H9 (cell line): ENCODE measurements around the gene ZNF570. TPM values are rescaled to one million over a fixed set of nuclear protein-coding genes. Genes with fewer than 3 reads are reported as not detected.
A peak's percentile ranks its signal among the peaks of the same experiment; 100 is the strongest.

ENCODE experiments used
- DNase-seq: peaks from one replicate; pipeline ENCODE4 v3.0.0-alpha.2; 2017
- H2AFZ ChIP-seq: one replicate; pipeline ENCODE4 v1.6.1; 2013; ENCODE audit warnings: mild to moderate bottlenecking, low read length, control low read depth, moderate library complexity
- H2AK5ac ChIP-seq: 2 replicates; pipeline ENCODE4 v1.6.1; 2013; ENCODE audit warnings: low read length, control low read depth, mixed read lengths; ENCODE audit not compliant: insufficient read length
- H2BK120ac ChIP-seq: one replicate; pipeline ENCODE4 v1.6.1; 2013; ENCODE audit warnings: low read depth, mild to moderate bottlenecking, low read length, control low read depth, inconsistent platforms; ENCODE audit not compliant: poor library complexity, severe bottlenecking
- H2BK12ac ChIP-seq: 2 replicates; pipeline ENCODE4 v1.6.1; 2013; ENCODE audit warnings: low read length, control low read depth, mixed read lengths, low read depth; ENCODE audit not compliant: insufficient read length
- H2BK15ac ChIP-seq: 2 replicates; pipeline ENCODE4 v1.6.1; 2013; ENCODE audit warnings: low read depth, low read length, control low read depth
- H2BK20ac ChIP-seq: one replicate; pipeline ENCODE4 v1.6.1; 2013; ENCODE audit warnings: low read depth, mild to moderate bottlenecking, low read length, control low read depth, inconsistent platforms; ENCODE audit not compliant: poor library complexity, severe bottlenecking
- H2BK5ac ChIP-seq: 2 replicates; pipeline ENCODE4 v1.6.1; 2013; ENCODE audit warnings: low read length, control low read depth, mixed read lengths; ENCODE audit not compliant: insufficient read length
- H3K14ac ChIP-seq: 2 replicates; pipeline ENCODE4 v1.6.1; 2013; ENCODE audit warnings: low read length, control low read depth; ENCODE audit not compliant: insufficient read depth
- H3K18ac ChIP-seq: 2 replicates; pipeline ENCODE4 v1.6.1; 2013; ENCODE audit warnings: low read depth, mild to moderate bottlenecking, mixed read lengths, low read length, control low read depth; ENCODE audit not compliant: insufficient read length
- H3K23ac ChIP-seq: 2 replicates; pipeline ENCODE4 v1.6.1; 2013; ENCODE audit warnings: low read length, control low read depth, mixed read lengths, low read depth; ENCODE audit not compliant: insufficient read length
- H3K23me2 ChIP-seq: 2 replicates; pipeline ENCODE4 v1.6.1; 2013; ENCODE audit warnings: low read depth, mild to moderate bottlenecking, mixed read lengths, low read length, control low read depth; ENCODE audit not compliant: insufficient read length, poor library complexity, severe bottlenecking
- H3K27ac ChIP-seq: 2 replicates; pipeline ENCODE4 v1.5.1; 2013; ENCODE audit warnings: low read length, control low read depth, mixed read lengths, low read depth; ENCODE audit not compliant: insufficient read length
- H3K27me3 ChIP-seq: 2 replicates; pipeline ENCODE4 v1.6.1; 2013; ENCODE audit warnings: low read length, control low read depth, inconsistent platforms; ENCODE audit not compliant: insufficient read depth
- H3K4ac ChIP-seq: 2 replicates; pipeline ENCODE4 v1.6.1; 2013; ENCODE audit warnings: low read depth, mild to moderate bottlenecking, control low read depth, inconsistent platforms, low read length, moderate library complexity
- H3K4me1 ChIP-seq: 2 replicates; pipeline ENCODE4 v1.6.1; 2013; ENCODE audit warnings: low read length, control low read depth, inconsistent platforms; ENCODE audit not compliant: insufficient read depth
- H3K4me2 ChIP-seq: 2 replicates; pipeline ENCODE4 v1.6.1; 2013; ENCODE audit warnings: low read length, control low read depth, mixed read lengths; ENCODE audit not compliant: insufficient read length, insufficient read depth
- H3K56ac ChIP-seq: 2 replicates; pipeline ENCODE4 v1.6.1; 2013; ENCODE audit warnings: low read depth, mild to moderate bottlenecking, mixed read lengths, low read length, control low read depth; ENCODE audit not compliant: insufficient read length
- H3K79me1 ChIP-seq: 2 replicates; pipeline ENCODE4 v1.6.1; 2013; ENCODE audit warnings: low read depth, mild to moderate bottlenecking, moderate library complexity, low read length, control low read depth, inconsistent platforms; ENCODE audit not compliant: insufficient read depth, poor library complexity, severe bottlenecking
- H3K79me2 ChIP-seq: 2 replicates; pipeline ENCODE4 v1.6.1; 2013; ENCODE audit warnings: low read length, control low read depth, inconsistent platforms; ENCODE audit not compliant: insufficient read depth
- H3K9ac ChIP-seq: 2 replicates; pipeline ENCODE4 v1.6.1; 2013; ENCODE audit warnings: low read length, control low read depth, mixed read lengths; ENCODE audit not compliant: insufficient read length; ENCODE audit errors: extremely low read depth
- H3K9me3 ChIP-seq: one replicate; pipeline ENCODE4 v1.6.1; 2013; ENCODE audit warnings: low read depth, low read length, inconsistent platforms; ENCODE audit not compliant: control insufficient read depth
- H3T11ph ChIP-seq: one replicate; pipeline ENCODE4 v1.6.1; 2013; ENCODE audit warnings: mild to moderate bottlenecking, low read length, control low read depth, inconsistent platforms
- H4K20me1 ChIP-seq: one replicate; pipeline ENCODE4 v1.6.1; 2013; ENCODE audit not compliant: control insufficient read depth, insufficient read length, insufficient read depth
- H4K5ac ChIP-seq: 2 replicates; pipeline ENCODE4 v1.6.1; 2013; ENCODE audit warnings: low read depth, mild to moderate bottlenecking, mixed read lengths, low read length, control low read depth; ENCODE audit not compliant: insufficient read length
- H4K8ac ChIP-seq: replicated peaks from 2 replicates; pipeline ENCODE4 v1.6.1; 2013; ENCODE audit warnings: low read length, control low read depth, mixed read lengths, low read depth; ENCODE audit not compliant: insufficient read length
- H4K91ac ChIP-seq: 2 replicates; pipeline ENCODE4 v1.6.1; 2013; ENCODE audit warnings: low read depth, mild to moderate bottlenecking, moderate library complexity, mixed read lengths, low read length, control low read depth; ENCODE audit not compliant: insufficient read length
- H3K27ac Mint-ChIP-seq, 3 experiments: 2 replicates in 2 of 3; 3 replicates in 1 of 3; pipeline ENCODE4 v1.8.0; 2020 to 2021; ENCODE audit warnings: mixed read lengths in 3 of 3, mild to moderate bottlenecking in 1 of 3, moderate library complexity in 1 of 3
- H3K27me3 Mint-ChIP-seq: 2 replicates; pipeline ENCODE4 v1.8.0; 2021; ENCODE audit warnings: low read depth, mild to moderate bottlenecking, moderate library complexity, mixed read lengths
- H3K36me3 Mint-ChIP-seq, 3 experiments: 2 replicates in 2 of 3; 3 replicates in 1 of 3; pipeline ENCODE4 v1.8.0; 2020 to 2021; ENCODE audit warnings: low read depth in 3 of 3, mixed read lengths in 3 of 3; ENCODE audit not compliant: insufficient read depth in 1 of 3
- H3K4me1 Mint-ChIP-seq, 2 experiments: 2 replicates each; pipeline ENCODE4 v1.8.0; 2020; ENCODE audit warnings: mixed read lengths in 2 of 2
- H3K4me3 Mint-ChIP-seq, 2 experiments: 2 replicates in 1 of 2; 3 replicates in 1 of 2; pipeline ENCODE4 v1.8.0; 2020 to 2021; ENCODE audit warnings: mild to moderate bottlenecking in 2 of 2, mixed read lengths in 2 of 2, moderate library complexity in 1 of 2
- H3K9me3 Mint-ChIP-seq, 2 experiments: 2 replicates in 1 of 2; 3 replicates in 1 of 2; pipeline ENCODE4 v1.8.0; 2020; ENCODE audit warnings: mild to moderate bottlenecking in 2 of 2, mixed read lengths in 2 of 2, moderate library complexity in 1 of 2
- WGBS: extraction: QIAGEN DNeasy Blood & Tissue Kit; methylation state at CpG from one replicate; pipeline ENCODE4 v1.1.7; 2013; ENCODE audit warnings: missing lambda C conversion rate, low lambda C conversion rate, mixed read lengths; ENCODE audit not compliant: insufficient read length; ENCODE audit errors: extremely low coverage; 5-methylcytosine and 5-hydroxymethylcytosine counted together
- total RNA-seq: library from RNA; stranded (reverse); gene quantifications from 2 replicates; pipeline ENCODE4 v1.2.1, GENCODE V29; 2021
- TF ChIP-seq, protein P1 (sequence below): fragments of 200-600 bp; sonication (generic); conservative IDR thresholded peaks from 3 replicates; pipeline ENCODE4 v1.8.0; 2021; ENCODE audit warnings: antibody characterized with exemption, mild to moderate bottlenecking

The ZNF570 gene
- total RNA-seq, 1 experiment from 2014 or later, result 5.9 TPM

DNA sequence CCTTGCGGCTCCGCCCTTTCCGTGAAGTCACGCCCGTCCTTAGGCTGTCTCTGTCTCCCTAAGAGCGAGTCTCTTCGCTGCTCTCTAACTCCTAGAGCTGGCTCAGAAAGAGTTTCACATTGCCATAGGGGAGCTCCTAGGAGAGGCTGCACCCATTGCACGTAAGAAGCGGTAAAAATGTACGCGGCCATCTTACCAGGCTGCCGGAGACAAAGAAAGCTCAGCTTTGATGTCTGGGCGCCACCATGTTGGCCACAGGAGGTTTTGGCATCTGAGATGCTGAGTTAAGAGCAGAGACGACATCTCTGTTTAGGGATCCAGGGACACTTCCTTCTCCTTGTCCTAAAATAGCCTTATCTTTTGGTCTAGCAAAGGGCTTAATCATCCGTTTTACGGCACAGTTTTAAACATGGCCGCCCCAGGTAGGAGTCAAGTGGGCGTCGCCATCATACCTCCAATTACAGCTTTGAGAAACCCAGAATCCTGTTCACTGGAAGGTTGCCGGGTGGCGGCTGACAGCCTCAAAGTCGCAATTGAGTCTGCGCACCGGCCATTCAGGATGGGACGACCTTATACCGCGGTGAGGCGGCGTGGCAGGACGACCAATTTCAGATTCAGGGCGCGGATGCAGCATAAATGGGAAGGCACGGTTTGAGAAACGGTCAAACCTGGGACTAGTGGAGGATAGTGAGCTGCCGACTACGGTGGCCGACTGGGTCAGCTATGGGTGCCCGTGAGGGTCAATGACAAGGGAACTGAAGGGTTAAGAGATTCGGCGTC, 37.4 kb downstream of the ZNF570 start, which contains the start of gene ZNF793:
Gene ZNF793, plus strand, starts transcription at position 553 of the 780 bp plus-strand sequence. CDS start 16,501 bp downstream, outside the sequence.
- Histone ChIP-seq H4K5ac (peak within 1 kb of the TSS; percentile 76), H3K27ac (peak within 1 kb of the TSS; percentile 73)
- TF ChIP-seq, protein P1, sequence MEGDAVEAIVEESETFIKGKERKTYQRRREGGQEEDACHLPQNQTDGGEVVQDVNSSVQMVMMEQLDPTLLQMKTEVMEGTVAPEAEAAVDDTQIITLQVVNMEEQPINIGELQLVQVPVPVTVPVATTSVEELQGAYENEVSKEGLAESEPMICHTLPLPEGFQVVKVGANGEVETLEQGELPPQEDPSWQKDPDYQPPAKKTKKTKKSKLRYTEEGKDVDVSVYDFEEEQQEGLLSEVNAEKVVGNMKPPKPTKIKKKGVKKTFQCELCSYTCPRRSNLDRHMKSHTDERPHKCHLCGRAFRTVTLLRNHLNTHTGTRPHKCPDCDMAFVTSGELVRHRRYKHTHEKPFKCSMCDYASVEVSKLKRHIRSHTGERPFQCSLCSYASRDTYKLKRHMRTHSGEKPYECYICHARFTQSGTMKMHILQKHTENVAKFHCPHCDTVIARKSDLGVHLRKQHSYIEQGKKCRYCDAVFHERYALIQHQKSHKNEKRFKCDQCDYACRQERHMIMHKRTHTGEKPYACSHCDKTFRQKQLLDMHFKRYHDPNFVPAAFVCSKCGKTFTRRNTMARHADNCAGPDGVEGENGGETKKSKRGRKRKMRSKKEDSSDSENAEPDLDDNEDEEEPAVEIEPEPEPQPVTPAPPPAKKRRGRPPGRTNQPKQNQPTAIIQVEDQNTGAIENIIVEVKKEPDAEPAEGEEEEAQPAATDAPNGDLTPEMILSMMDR, result no peak

More for the DNA sequence above, 37.4 kb downstream of the ZNF570 start, which contains the start of gene ZNF793:
- Mint-ChIP-seq H3K4me3 (no peak within 1 kb of the TSS), H3K27ac (no peak within 1 kb of the TSS), H3K36me3 (peaks cover 28 to 33% (median 29%) of the 10 kb centered on the region in 3 experiments), H3K9me3 (peaks cover 11 to 24% of the 10 kb centered on the region in 2 experiments; a peak in 4 of 5 replicates), H3K4me1 (no peaks in the 10 kb centered on the region; a peak in 1 of 4 replicates), H3K27me3 (no peaks in the 10 kb centered on the region)
- H3K79me1 ChIP-seq, result no peaks in the 10 kb centered on the region
- H4K8ac ChIP-seq, result no peak within 1 kb of the TSS
- peak within 1 kb of the TSS; percentile 81 for H3T11ph ChIP-seq
- H3K23me2 ChIP-seq, result peaks cover 14% of the 10 kb centered on the region
- peak within 1 kb of the TSS; percentile 20; the same call in 1 of the 2 replicates for H3K4ac ChIP-seq
- DNase-seq, result peak; percentile 87
- no peak within 1 kb of the TSS for H2AK5ac ChIP-seq
- peaks cover 3% of the 10 kb centered on the region; the same call in 1 of the 2 replicates for H3K4me1 ChIP-seq
- H4K20me1 ChIP-seq, result no peaks in the 10 kb centered on the region
- H3K14ac ChIP-seq, result peak within 1 kb of the TSS; percentile 98
- H3K27me3 ChIP-seq, result no peaks in the 10 kb centered on the region
- peak within 1 kb of the TSS; percentile 85 for H3K4me2 ChIP-seq
- H3K9ac ChIP-seq, result peak within 1 kb of the TSS; percentile 95
- no peak within 1 kb of the TSS for H2BK20ac ChIP-seq
- WGBS, result no CpG with 5 or more reads among the region's 40 CpGs
- no peaks in the 10 kb centered on the region for H3K79me2 ChIP-seq
- peak within 1 kb of the TSS; percentile 34 for H3K56ac ChIP-seq
- H3K18ac ChIP-seq, result peak within 1 kb of the TSS; percentile 97
- no peak within 1 kb of the TSS for H2BK15ac ChIP-seq
- peak within 1 kb of the TSS; percentile 19 for H2BK5ac ChIP-seq
- H3K23ac ChIP-seq, result no peak within 1 kb of the TSS
- H2AFZ ChIP-seq, result peak within 1 kb of the TSS; percentile 71
- H2BK12ac ChIP-seq, result no peak within 1 kb of the TSS
- H2BK120ac ChIP-seq, result peak within 1 kb of the TSS; percentile 71
- no peaks in the 10 kb centered on the region for H3K9me3 ChIP-seq
- no peak within 1 kb of the TSS for H4K91ac ChIP-seq
